Mesenchymal stem cell (in vitro differentiated cells and primary cell): ENCODE results near the gene FOLR2.

Experiments used
- DNase-seq: peaks from one replicate; pipeline ENCODE4 v3.0.0-alpha.2; 2013
- H2AFZ ChIP-seq: one replicate; pipeline ENCODE4 v1.6.1; 2013; ENCODE audit warnings: low read depth, mild to moderate bottlenecking, control low read depth, inconsistent platforms, low read length, moderate library complexity
- H2AK5ac ChIP-seq: 2 replicates; pipeline ENCODE4 v1.6.1; 2013; ENCODE audit warnings: low read length, moderate library complexity, mild to moderate bottlenecking, inconsistent platforms; ENCODE audit not compliant: severe bottlenecking
- H2BK120ac ChIP-seq: one replicate; pipeline ENCODE4 v1.6.1; 2013; ENCODE audit warnings: low read depth, mild to moderate bottlenecking, inconsistent platforms, low read length, moderate library complexity
- H2BK12ac ChIP-seq, 2 experiments: one replicate each; pipeline ENCODE4 v1.6.1; 2013; ENCODE audit warnings: inconsistent platforms in 2 of 2, low read length in 2 of 2, mild to moderate bottlenecking in 2 of 2, moderate library complexity in 2 of 2, control low read depth in 1 of 2
- H2BK15ac ChIP-seq: one replicate; pipeline ENCODE4 v1.6.1; 2013; ENCODE audit warnings: mild to moderate bottlenecking, low read depth, inconsistent platforms; ENCODE audit not compliant: poor library complexity, severe bottlenecking
- H2BK5ac ChIP-seq: 2 replicates; pipeline ENCODE4 v1.6.1; 2013; ENCODE audit warnings: low read depth, mild to moderate bottlenecking, low read length, control low read depth, inconsistent platforms; ENCODE audit not compliant: poor library complexity, severe bottlenecking
- H3K14ac ChIP-seq, 2 experiments: one replicate each; pipeline ENCODE4 v1.6.1; 2013; ENCODE audit warnings: inconsistent platforms in 2 of 2, low read length in 2 of 2, control low read depth in 1 of 2, mild to moderate bottlenecking in 1 of 2, moderate library complexity in 1 of 2
- H3K18ac ChIP-seq, 2 experiments: one replicate each; pipeline ENCODE4 v1.6.1; 2013; ENCODE audit warnings: inconsistent platforms in 2 of 2, low read length in 2 of 2, control low read depth in 1 of 2, low read depth in 1 of 2, mild to moderate bottlenecking in 1 of 2
- H3K23ac ChIP-seq, 2 experiments: one replicate each; pipeline ENCODE4 v1.6.1; 2013; ENCODE audit warnings: inconsistent platforms in 2 of 2, low read length in 2 of 2, mild to moderate bottlenecking in 2 of 2, moderate library complexity in 2 of 2, control low read depth in 1 of 2
- H3K27ac ChIP-seq: 2 replicates; pipeline ENCODE4 v1.5.1; 2013; ENCODE audit warnings: mild to moderate bottlenecking, moderate library complexity, low read length, control low read depth, inconsistent platforms; ENCODE audit not compliant: poor library complexity, severe bottlenecking
- H3K27me3 ChIP-seq, 2 experiments: 2 replicates each; pipeline versions ENCODE4 v1.6.1 to v1.7.0; 2013; ENCODE audit warnings: low read length in 2 of 2, mild to moderate bottlenecking in 2 of 2, moderate library complexity in 2 of 2, control low read depth in 1 of 2, inconsistent platforms in 1 of 2; ENCODE audit not compliant: control insufficient read depth in 1 of 2, insufficient read depth in 1 of 2
- H3K36me3 ChIP-seq, 2 experiments: 2 replicates each; pipeline versions ENCODE4 v1.6.1 to v1.7.0; 2013; ENCODE audit warnings: low read length in 2 of 2, control low read depth in 1 of 2, inconsistent platforms in 1 of 2, low read depth in 1 of 2, mild to moderate bottlenecking in 1 of 2; ENCODE audit not compliant: insufficient read depth in 2 of 2, control insufficient read depth in 1 of 2
- H3K4ac ChIP-seq, 2 experiments: one replicate each; pipeline ENCODE4 v1.6.1; 2013; ENCODE audit warnings: inconsistent platforms in 2 of 2, low read length in 2 of 2, mild to moderate bottlenecking in 2 of 2, moderate library complexity in 2 of 2, control low read depth in 1 of 2, low read depth in 1 of 2
- H3K4me1 ChIP-seq: 2 replicates; pipeline ENCODE4 v1.6.1; 2013; ENCODE audit warnings: low read depth, low read length, control low read depth; ENCODE audit not compliant: control insufficient read depth, insufficient read depth
- H3K4me2 ChIP-seq: 2 replicates; pipeline ENCODE4 v1.6.1; 2013; ENCODE audit warnings: low read length, mild to moderate bottlenecking, inconsistent platforms; ENCODE audit not compliant: poor library complexity, severe bottlenecking
- H3K4me3 ChIP-seq, 2 experiments: 2 replicates each; pipeline versions ENCODE4 v1.5.1 to v1.7.0; 2013; ENCODE audit warnings: low read length in 2 of 2, mild to moderate bottlenecking in 2 of 2, control low read depth in 1 of 2, low read depth in 1 of 2; ENCODE audit not compliant: insufficient read depth in 1 of 2
- H3K79me1 ChIP-seq: replicated peaks from 2 replicates; pipeline ENCODE4 v1.6.1; 2013; ENCODE audit warnings: mild to moderate bottlenecking, control low read depth, low read length, inconsistent platforms; ENCODE audit not compliant: poor library complexity, severe bottlenecking
- H3K9ac ChIP-seq: 2 replicates; pipeline ENCODE4 v1.7.0; 2013; ENCODE audit warnings: mild to moderate bottlenecking, low read length, moderate library complexity
- H3K9me3 ChIP-seq: 2 replicates; pipeline ENCODE4 v1.7.0; 2013; ENCODE audit warnings: mild to moderate bottlenecking, low read length; ENCODE audit not compliant: control insufficient read depth
- H4K8ac ChIP-seq: one replicate; pipeline ENCODE4 v1.6.1; 2013; ENCODE audit warnings: inconsistent platforms, mild to moderate bottlenecking, low read length, moderate library complexity
- H4K91ac ChIP-seq: one replicate; pipeline ENCODE4 v1.6.1; 2013; ENCODE audit warnings: mild to moderate bottlenecking, low read length, inconsistent platforms
- WGBS: methylation state at CpG from one replicate; pipeline ENCODE4 v1.1.7; 2013; ENCODE audit warnings: mixed read lengths; 5-methylcytosine and 5-hydroxymethylcytosine counted together

FOLR2 gene

GRCh38 chr11:72232260-72233055 lies 15.9 kb downstream of the FOLR2 start:
- WGBS: 96% methylated on average over 18 of the region's 18 CpGs
- H2AK5ac ChIP-seq: no peak overlapping the region
- H2BK15ac ChIP-seq: no peak overlapping the region
- no peaks in the 10 kb centered on the region for H3K9me3 ChIP-seq
- H3K4me1 ChIP-seq: peaks cover 23% of the 10 kb centered on the region
- no peak overlapping the region for H3K4ac ChIP-seq
- no peak overlapping the region for H3K27ac ChIP-seq
- no peak overlapping the region for H3K23ac ChIP-seq
- H3K79me1 ChIP-seq: peaks cover 63% of the 10 kb centered on the region
- no peak overlapping the region for H4K8ac ChIP-seq
- peaks cover 94 to 99% of the 10 kb centered on the region in 2 experiments for H3K36me3 ChIP-seq
- H4K91ac ChIP-seq: no peak overlapping the region
- no peak overlapping the region for H2BK120ac ChIP-seq
- H2BK12ac ChIP-seq: no peak overlapping the region
- no peak overlapping the region for H2BK5ac ChIP-seq
- H3K4me2 ChIP-seq: no peak overlapping the region
- no peak overlapping the region for H3K14ac ChIP-seq
- no peak overlapping the region for H3K4me3 ChIP-seq
- no peak overlapping the region for H2AFZ ChIP-seq
- no peak overlapping the region for H3K18ac ChIP-seq
- no peaks in the 10 kb centered on the region for H3K27me3 ChIP-seq
- DNase-seq: no peak
- no peak overlapping the region for H3K9ac ChIP-seq

- H4K91ac ChIP-seq: no peak overlapping the region
- H4K8ac ChIP-seq: no peak overlapping the region
- no peak for DNase-seq
- H2AFZ ChIP-seq: no peak overlapping the region
- H3K4me1 ChIP-seq: peaks cover 21% of the 10 kb centered on the region
- no peak overlapping the region for H3K14ac ChIP-seq
- no peak overlapping the region for H3K27ac ChIP-seq
- 97% methylated on average over 9 of the region's 13 CpGs for WGBS
- H2BK12ac ChIP-seq: no peak overlapping the region
- no peaks in the 10 kb centered on the region for H3K27me3 ChIP-seq
- no peak overlapping the region for H2AK5ac ChIP-seq
- no peaks in the 10 kb centered on the region for H3K9me3 ChIP-seq
- H3K79me1 ChIP-seq: peaks cover 61% of the 10 kb centered on the region
- H2BK15ac ChIP-seq: no peak overlapping the region
- no peak overlapping the region for H3K18ac ChIP-seq
- H2BK5ac ChIP-seq: no peak overlapping the region
- no peak overlapping the region for H3K4me2 ChIP-seq
- H3K9ac ChIP-seq: no peak overlapping the region
- no peak overlapping the region for H2BK120ac ChIP-seq
- H3K4me3 ChIP-seq: no peak overlapping the region
- no peak overlapping the region for H3K23ac ChIP-seq
- H3K4ac ChIP-seq: no peak overlapping the region
- peaks cover 94 to 100% of the 10 kb centered on the region in 2 experiments for H3K36me3 ChIP-seq
Measured at GRCh38 chr11:72233056-72233772, 16.6 kb downstream of the FOLR2 start.

- peaks cover 18% of the 10 kb centered on the region for H3K4me1 ChIP-seq
- no peak overlapping the region for H3K4ac ChIP-seq
- H3K18ac ChIP-seq: no peak overlapping the region
- no peak for DNase-seq
- H3K9me3 ChIP-seq: no peaks in the 10 kb centered on the region
- no peak overlapping the region for H3K27ac ChIP-seq
- 97% methylated on average over 8 of the region's 8 CpGs for WGBS
- H2BK12ac ChIP-seq: no peak overlapping the region
- H3K23ac ChIP-seq: no peak overlapping the region
- H4K91ac ChIP-seq: no peak overlapping the region
- H3K27me3 ChIP-seq: no peaks in the 10 kb centered on the region
- H2AK5ac ChIP-seq: no peak overlapping the region
- H4K8ac ChIP-seq: peak overlapping the region; percentile 33
- no peak overlapping the region for H3K4me2 ChIP-seq
- H3K9ac ChIP-seq: no peak overlapping the region
- H2BK15ac ChIP-seq: no peak overlapping the region
- no peak overlapping the region for H3K14ac ChIP-seq
- no peak overlapping the region for H2BK120ac ChIP-seq
- no peak overlapping the region for H2BK5ac ChIP-seq
- peaks cover 94 to 97% of the 10 kb centered on the region in 2 experiments for H3K36me3 ChIP-seq
- H3K79me1 ChIP-seq: peaks cover 53% of the 10 kb centered on the region
- H2AFZ ChIP-seq: no peak overlapping the region
- H3K4me3 ChIP-seq: no peak overlapping the region
Measured at GRCh38 chr11:72233773-72234513, 17.3 kb downstream of the FOLR2 start.

GRCh38 chr11:72234514-72234830 lies 17.9 kb downstream of the FOLR2 start:
- Histone ChIP-seq H3K36me3 (peaks cover 89 to 92% of the 10 kb centered on the region in 2 experiments), H2BK120ac (no peak overlapping the region), H3K27me3 (peaks cover 0 to 4% of the 10 kb centered on the region in 2 experiments), H3K4me1 (peaks cover 22% of the 10 kb centered on the region), H2AFZ (no peak overlapping the region), H2BK5ac (no peak overlapping the region), H4K8ac (peak overlapping the region; percentile 33), H4K91ac (no peak overlapping the region), H3K14ac (no peak overlapping the region), H2BK12ac (no peak overlapping the region), H3K23ac (no peak overlapping the region), H3K9ac (no peak overlapping the region), H3K4me2 (no peak overlapping the region), H3K27ac (no peak overlapping the region), H3K9me3 (no peaks in the 10 kb centered on the region), H2BK15ac (no peak overlapping the region), H3K79me1 (peaks cover 48% of the 10 kb centered on the region), H2AK5ac (no peak overlapping the region), H3K18ac (no peak overlapping the region), H3K4ac (no peak overlapping the region), H3K4me3 (no peak overlapping the region)
- WGBS: 91% methylated on average over 3 of the region's 3 CpGs
- DNase-seq: no peak
